Nephron progenitor cell (in vitro differentiated cells): ENCODE results near the gene CTNND2.
"Not testable (repeated sequence)": the region's sequence is repeated elsewhere in the genome, so short reads cannot be mapped to it uniquely, and the experiment has no call there.

Source experiments
- DNase-seq: peaks from one replicate; pipeline ENCODE4 v3.0.0; 2021
- H3K27ac Mint-ChIP-seq: 2 replicates; pipeline ENCODE4 v1.8.0; 2021; ENCODE audit warnings: mild to moderate bottlenecking, moderate library complexity, mixed read lengths
- H3K27me3 Mint-ChIP-seq: 2 replicates; pipeline ENCODE4 v1.8.0; 2021; ENCODE audit warnings: mild to moderate bottlenecking, low read depth, mixed read lengths; ENCODE audit not compliant: poor library complexity
- H3K36me3 Mint-ChIP-seq: 2 replicates; pipeline ENCODE4 v1.8.0; 2021; ENCODE audit warnings: low read depth, mixed read lengths
- H3K4me1 Mint-ChIP-seq: 2 replicates; pipeline ENCODE4 v1.8.0; 2021; ENCODE audit warnings: mixed read lengths
- H3K4me3 Mint-ChIP-seq: 2 replicates; pipeline ENCODE4 v1.8.0; 2021; ENCODE audit warnings: mild to moderate bottlenecking, moderate library complexity, mixed read lengths
- H3K9me3 Mint-ChIP-seq: 2 replicates; pipeline ENCODE4 v1.8.0; 2021; ENCODE audit warnings: mild to moderate bottlenecking, moderate library complexity, mixed read lengths
- TF ChIP-seq, protein P1 (sequence below): fragments of 200-600 bp; sonication (generic); IDR thresholded peaks from 2 replicates; pipeline ENCODE4 v1.5.0; 2021; ENCODE audit warnings: antibody characterized with exemption

Gene CTNND2

DNA sequence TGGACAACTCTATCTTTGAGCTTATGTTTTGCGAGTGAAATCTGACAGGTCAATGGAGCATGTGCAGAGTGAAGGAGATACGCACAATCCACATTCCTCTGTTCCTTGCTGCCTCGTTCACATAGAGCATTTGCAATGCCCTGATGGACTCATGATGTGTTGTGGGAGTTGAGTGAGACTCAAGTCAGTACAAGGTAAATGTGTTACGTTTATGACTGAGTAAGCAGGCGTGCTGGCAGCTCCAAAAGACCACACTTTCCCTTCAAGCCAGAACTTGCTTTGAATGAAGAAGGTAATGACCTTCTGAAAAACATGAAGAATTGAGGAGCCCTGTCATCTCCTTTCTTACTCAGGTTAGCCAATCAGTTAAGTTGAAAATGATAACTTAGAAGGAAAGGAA lies 477.8 kb downstream of the CTNND2 start:
- Mint-ChIP-seq H3K4me3 (no peak overlapping the region), H3K27ac (no peak overlapping the region), H3K9me3 (no peaks in the 10 kb centered on the region), H3K27me3 (no peaks in the 10 kb centered on the region), H3K4me1 (peaks cover 11% of the 10 kb centered on the region), H3K36me3 (no peaks in the 10 kb centered on the region)
- DNase-seq = no peak
- TF ChIP-seq, protein P1, sequence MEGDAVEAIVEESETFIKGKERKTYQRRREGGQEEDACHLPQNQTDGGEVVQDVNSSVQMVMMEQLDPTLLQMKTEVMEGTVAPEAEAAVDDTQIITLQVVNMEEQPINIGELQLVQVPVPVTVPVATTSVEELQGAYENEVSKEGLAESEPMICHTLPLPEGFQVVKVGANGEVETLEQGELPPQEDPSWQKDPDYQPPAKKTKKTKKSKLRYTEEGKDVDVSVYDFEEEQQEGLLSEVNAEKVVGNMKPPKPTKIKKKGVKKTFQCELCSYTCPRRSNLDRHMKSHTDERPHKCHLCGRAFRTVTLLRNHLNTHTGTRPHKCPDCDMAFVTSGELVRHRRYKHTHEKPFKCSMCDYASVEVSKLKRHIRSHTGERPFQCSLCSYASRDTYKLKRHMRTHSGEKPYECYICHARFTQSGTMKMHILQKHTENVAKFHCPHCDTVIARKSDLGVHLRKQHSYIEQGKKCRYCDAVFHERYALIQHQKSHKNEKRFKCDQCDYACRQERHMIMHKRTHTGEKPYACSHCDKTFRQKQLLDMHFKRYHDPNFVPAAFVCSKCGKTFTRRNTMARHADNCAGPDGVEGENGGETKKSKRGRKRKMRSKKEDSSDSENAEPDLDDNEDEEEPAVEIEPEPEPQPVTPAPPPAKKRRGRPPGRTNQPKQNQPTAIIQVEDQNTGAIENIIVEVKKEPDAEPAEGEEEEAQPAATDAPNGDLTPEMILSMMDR = no peak

DNA sequence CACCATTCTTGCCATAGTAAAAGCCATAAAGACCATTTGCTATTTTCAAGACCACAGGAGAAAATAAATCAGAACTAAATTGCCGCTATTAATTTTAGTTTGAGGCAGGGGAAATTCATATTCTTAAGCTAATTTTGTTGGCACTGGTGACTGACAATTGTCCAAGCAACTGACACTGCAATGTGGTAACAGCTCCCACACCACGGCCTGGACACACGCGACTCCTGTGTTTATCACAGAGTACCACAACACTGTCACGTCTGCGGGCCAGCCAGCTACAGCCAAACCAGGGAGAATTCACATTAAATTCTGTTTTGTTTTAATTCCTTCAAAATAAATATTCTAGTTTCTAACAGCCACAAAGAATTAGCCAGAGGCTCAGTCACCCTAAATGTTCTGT lies 481.9 kb downstream of the CTNND2 start:
- Mint-ChIP-seq H3K9me3 (peaks cover 2% of the 10 kb centered on the region), H3K4me1 (no peaks in the 10 kb centered on the region), H3K27ac (no peak overlapping the region), H3K36me3 (no peaks in the 10 kb centered on the region), H3K4me3 (no peak overlapping the region), H3K27me3 (no peaks in the 10 kb centered on the region)
- no peak for DNase-seq
- TF ChIP-seq, protein P1 = no peak

DNA sequence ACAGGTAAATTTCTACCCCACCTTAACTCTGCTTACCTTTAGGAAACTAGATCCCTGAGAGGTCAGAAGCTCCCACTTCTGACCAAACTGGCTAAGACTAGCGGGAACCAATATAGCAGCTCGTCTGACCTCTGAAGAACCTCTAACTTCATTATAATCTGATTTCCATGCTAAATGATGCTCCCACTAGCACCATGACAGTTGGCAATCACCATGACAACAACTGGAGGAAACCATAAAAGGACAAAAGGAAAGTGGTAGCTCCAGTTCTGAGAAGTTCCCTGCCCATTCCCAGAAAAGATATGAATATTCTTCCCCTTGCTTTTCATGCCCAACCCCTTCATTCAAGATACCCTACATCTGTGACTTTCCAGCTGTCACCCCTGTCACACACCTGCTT lies 483.3 kb downstream of the CTNND2 start:
- Mint-ChIP-seq H3K27me3 (no peaks in the 10 kb centered on the region), H3K9me3 (peaks cover 5% of the 10 kb centered on the region), H3K4me3 (no peak overlapping the region), H3K4me1 (no peaks in the 10 kb centered on the region), H3K27ac (no peak overlapping the region), H3K36me3 (no peaks in the 10 kb centered on the region)
- TF ChIP-seq, protein P1 = no peak
- no peak for DNase-seq

DNA sequence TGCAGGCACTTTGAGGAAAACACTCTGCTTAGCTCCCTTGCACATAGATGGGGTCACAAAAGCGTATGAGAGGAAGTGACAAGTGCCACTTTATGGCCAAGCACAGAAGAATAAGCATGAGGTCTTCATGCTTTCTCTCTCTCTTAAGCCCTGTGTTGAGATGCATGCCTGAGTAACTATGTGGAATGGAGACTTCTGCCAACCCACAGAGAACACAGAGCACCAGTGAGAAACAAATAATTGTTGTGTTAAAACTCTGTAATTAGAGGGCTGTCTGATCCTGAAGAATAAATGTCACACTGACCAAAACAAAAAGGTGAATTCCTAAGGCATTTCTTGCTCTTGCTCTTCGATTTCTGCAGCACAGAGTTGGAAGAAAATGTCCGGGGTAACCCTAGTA lies 488.5 kb downstream of the CTNND2 start:
- Mint-ChIP-seq H3K36me3 (no peaks in the 10 kb centered on the region), H3K4me1 (no peaks in the 10 kb centered on the region), H3K4me3 (no peak overlapping the region), H3K9me3 (peaks cover 11% of the 10 kb centered on the region), H3K27me3 (peaks cover 4% of the 10 kb centered on the region), H3K27ac (peak overlapping the region; percentile 48)
- TF ChIP-seq, protein P1 = no peak
- DNase-seq = no peak

DNA sequence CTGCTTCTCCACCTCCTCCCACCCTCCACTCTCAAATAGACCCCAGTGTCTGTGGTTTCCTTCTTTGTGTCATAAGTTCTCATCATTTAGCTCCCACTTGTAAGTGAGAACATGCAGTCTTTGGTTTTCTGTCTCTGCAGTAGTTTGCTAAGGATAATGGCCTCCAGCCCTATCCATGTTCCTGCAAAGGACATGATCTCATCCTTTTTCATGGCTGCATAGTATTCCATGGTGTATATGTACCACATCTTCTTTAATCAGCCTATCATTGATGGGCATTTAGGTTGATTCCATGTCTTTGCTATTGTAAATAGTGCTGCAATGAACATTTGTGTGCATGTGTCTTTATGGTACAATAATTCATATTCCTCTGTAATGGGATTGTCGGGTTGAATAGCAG lies 489.5 kb downstream of the CTNND2 start:
- H3K9me3 Mint-ChIP-seq = peaks cover 11% of the 10 kb centered on the region
- H3K27me3 Mint-ChIP-seq, H3K36me3 Mint-ChIP-seq, H3K27ac Mint-ChIP-seq, H3K4me3 Mint-ChIP-seq, DNase-seq, H3K4me1 Mint-ChIP-seq: not testable (repeated sequence)

DNA sequence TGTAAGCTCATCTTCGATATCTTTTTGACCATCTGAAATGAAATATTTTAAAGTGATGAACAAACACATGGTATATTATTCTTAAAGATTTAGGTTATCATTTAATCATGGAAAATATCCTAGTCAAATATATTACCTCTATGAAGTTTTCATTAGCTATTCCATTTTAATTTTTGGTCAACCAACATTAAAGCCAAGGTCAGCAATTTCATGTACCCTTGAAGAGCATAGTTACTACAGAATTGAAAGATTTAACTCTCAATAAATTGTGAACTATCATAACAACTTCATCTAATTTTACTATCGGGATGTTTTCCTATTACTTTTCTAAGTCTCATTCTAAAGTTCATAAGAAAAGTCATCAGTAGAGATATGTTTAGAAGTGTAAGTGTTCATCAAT lies 492.6 kb downstream of the CTNND2 start:
- Mint-ChIP-seq H3K27me3 (peaks cover 7% of the 10 kb centered on the region), H3K4me1 (no peaks in the 10 kb centered on the region), H3K4me3 (no peak overlapping the region), H3K9me3 (peaks cover 6% of the 10 kb centered on the region), H3K27ac (no peak overlapping the region), H3K36me3 (no peaks in the 10 kb centered on the region)
- no peak for DNase-seq
- TF ChIP-seq, protein P1 = no peak
